Stimulated activated CD8-positive, alpha-beta memory T cell treated with anti-CD3 and anti-CD28 coated beads, Interleukin-15, amount 100 ng/mL, for 4 hours (primary cell): ENCODE results near the gene ENOX1.
"Not testable (repeated sequence)": the region's sequence is repeated elsewhere in the genome, so short reads cannot be mapped to it uniquely, and the experiment has no call there.

Experiments used
- DNase-seq, 2 donors: peaks; one replicate each; pipeline ENCODE4 v3.0.0-alpha.2; 2020; ENCODE audit warnings: low read depth in 2 of 2

Gene ENOX1

GRCh38 chr13:43357564-43357963 is 429.2 kb downstream of the ENOX1 start:
- no peak for DNase-seq

GRCh38 chr13:43356567-43356966 is 430.2 kb downstream of the ENOX1 start:
- no peak for DNase-seq

DNA sequence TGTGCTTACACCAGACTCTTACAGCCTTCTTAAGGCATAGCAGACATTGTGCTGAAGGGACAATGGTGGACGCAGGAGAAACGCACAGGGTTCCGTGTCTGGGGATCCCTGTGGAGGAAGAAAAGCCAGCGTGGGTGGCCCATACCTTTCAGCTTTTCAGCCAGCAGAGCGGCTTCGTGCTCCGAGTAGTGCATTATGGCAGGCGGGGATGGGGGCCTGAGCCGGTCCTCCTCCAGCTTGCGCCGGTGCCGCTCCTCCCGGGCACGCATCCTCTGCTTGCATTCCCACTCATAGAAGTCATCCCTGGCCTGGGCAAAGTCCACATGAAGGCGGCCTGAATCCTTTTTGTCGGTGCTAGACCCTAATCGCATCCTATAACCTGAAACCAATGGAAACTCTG is 431.0 kb downstream of the ENOX1 start:
- no peak for DNase-seq

DNA sequence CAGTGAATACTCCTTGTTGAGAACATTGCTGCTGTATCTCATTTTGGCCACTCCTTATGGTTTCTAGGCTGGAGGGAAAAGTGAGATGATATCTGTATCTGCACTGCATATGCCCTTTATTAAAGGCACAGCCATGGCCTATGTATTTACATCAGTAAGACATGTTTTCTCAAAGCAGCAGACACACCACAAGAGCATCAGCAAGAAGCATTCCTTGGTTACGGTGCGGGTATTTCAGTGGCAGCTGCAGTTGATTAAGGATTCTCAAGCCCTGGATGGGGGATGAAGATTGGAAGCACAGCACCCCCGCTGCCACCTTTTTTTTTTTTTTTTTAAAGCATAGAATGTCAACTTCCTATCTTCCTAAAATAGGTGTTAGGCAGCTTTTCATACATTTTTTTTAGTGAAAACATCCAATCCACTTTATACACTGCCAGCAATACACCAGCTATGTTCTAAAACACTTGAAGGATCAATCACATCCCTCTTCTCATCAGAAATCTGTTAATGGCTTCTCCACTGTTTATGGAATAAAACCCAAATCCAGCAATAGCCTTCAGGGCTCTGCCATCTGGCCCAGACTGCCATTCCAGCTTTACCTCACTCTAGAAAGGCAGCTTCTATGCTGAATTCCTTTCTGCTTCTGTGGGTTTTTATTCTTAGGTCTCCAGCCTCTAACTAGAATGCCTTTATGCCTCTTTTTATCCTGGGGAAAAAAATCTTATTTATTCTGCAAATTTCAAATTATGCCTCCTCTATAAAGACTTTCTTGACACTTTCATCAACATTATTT is 432.4 kb downstream of the ENOX1 start:
- no peak for DNase-seq

DNA sequence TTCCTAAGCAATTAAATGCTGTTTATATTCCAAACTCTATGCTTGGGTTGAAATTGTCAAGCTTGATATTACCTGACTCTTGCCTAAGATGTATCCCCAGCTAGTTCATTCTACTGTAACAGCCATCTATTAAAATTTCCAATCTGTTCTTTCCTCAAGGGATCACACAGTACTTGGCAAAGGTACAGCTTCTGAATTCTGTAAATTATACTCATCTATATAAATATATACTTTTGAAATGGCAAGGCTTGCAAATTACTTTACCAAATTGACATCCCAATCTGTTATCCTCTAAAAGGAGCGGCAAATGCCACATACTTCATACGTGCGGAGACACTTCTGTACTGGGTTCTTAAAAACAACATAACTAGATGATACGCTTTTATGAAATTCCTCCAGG is 433.1 kb downstream of the ENOX1 start:
- no peak for DNase-seq

DNA sequence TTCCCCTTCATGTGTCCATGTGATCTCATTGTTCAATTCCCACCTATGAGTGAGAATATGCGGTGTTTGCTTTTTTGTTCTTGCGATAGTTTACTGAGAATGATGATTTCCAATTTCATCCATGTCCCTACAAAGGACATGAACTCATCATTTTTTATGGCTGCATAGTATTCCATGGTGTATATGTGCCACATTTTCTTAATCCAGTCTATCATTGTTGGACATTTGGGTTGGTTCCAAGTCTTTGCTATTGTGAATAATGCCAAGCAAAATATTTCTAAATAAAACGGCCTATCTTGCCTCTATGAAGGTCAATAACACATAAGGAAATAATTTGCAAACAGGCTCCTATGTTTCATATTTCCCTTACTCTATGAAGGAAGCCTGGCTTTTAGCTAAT is 435.2 kb downstream of the ENOX1 start:
- not testable (repeated sequence) for DNase-seq

DNA sequence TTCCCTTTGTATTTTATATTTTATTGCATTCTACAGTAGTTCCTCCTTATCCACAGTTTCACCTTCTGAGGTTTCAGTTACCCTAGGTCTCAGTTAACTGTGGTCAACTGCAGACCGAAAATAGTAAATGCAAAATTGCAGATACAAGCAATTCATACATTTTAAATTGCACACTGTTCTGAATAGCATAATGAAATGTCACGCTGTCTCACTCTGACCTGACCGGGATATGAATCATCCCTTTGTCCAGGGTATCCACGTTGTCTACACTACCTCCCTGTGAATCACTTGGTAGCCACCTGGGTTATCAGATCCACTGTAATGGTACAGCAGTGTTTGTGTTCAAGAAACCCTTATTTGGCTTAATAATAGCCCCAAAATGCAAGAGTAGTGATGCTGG is 438.4 kb downstream of the ENOX1 start:
- no peak for DNase-seq

DNA sequence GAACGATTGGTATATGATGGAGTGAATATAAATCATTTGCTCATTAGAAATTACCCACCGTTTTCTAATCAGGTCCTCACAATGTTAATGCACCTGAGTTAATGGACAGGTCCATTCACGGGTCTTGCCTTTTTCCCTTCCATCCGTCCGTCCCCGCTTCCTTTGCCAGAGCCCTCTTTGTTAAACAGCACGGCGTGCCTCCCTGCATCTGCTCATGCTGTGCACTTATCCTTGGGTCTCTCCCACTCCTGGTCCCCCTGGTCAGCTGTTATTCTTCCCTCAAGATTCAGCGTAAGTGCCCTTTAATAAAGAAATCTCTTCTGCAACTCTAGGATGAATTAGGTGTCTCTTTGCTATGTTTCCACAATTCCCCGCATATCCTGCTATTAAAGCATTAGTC is 438.9 kb downstream of the ENOX1 start:
- no peak for DNase-seq

GRCh38 chr13:43346427-43346826 is 440.3 kb downstream of the ENOX1 start:
- DNase-seq: no peak

DNA sequence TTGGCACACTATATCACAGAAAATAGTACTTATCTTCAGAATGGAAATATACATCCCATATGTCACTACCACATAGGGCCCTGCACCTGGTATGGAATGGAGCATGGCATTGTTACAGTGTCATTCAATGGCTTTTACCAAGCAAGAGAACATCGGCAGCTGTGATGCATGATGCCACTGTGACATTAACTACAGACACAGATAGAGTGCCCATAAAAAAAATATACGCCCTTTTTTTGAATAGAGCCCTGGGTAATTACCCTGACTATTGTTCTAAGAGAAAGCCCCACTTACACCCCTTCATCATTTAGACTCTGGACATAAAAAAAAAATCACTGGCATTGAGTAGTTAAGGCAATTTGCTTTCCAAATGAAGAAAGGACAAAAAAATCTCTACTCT is 443.1 kb downstream of the ENOX1 start:
- no peak for DNase-seq

DNA sequence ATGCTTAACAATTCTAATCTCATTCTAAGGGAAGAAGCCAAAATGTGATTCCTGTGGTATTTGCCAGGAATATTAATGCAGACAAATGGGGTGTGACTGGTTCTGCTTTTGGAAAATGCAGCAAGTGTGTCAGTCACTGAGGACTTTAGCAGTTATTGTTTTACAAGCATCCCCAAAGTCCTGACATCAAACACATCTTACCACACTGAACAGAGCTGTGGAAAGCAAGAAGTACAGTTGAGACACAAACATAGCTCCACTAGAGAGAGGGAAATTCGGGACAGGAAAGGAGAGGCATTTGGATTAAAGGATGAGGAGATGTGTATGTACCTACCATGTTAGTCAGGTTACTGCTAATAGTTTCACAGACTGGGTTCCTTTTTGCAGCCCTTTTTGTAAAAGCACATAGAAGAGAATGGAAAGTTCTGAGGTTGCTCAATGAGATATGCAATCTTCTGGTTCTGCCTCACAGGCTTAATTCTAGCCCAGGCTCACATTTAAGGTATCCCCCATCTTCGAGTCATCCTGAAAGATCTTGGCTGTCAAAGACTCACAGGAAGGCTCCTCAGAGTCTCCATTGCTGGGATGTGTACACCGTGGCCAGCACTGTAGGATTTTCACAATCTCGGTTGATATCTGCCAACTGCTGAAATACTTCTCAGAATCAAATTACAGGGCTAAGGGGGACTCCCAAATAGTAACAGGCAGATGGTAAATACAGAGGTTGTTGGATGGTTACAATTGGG is 446.8 kb downstream of the ENOX1 start:
- no peak for DNase-seq

- no peak for DNase-seq
Measured at GRCh38 chr13:43339145-43339804, 447.5 kb downstream of the ENOX1 start.

- no peak for DNase-seq
Measured at GRCh38 chr13:43335764-43336163, 451.0 kb downstream of the ENOX1 start.

GRCh38 chr13:43333176-43333575 is 453.6 kb downstream of the ENOX1 start:
- no peak for DNase-seq

GRCh38 chr13:43331672-43332071 is 455.1 kb downstream of the ENOX1 start:
- no peak for DNase-seq

DNA sequence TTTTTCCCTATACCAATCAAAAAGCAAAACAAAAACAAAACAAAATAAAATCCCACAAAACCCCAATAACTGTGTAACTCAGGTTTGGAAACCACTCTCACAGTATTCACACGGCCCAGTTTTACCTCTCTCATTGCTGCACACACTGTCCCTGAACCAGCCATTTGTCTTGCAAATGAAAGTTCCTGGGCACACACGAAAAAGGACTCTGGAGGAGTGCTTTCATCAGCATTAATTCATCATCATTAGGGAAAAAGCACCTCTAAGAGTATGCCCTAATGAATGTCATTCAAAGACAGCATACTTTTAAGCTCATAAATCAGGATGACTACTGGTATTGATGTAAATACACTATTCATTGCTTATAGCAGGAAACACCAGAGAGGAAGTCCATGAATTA is 457.1 kb downstream of the ENOX1 start:
- DNase-seq: no peak

GRCh38 chr13:43328907-43329306 is 457.9 kb downstream of the ENOX1 start:
- DNase-seq: no peak

DNA sequence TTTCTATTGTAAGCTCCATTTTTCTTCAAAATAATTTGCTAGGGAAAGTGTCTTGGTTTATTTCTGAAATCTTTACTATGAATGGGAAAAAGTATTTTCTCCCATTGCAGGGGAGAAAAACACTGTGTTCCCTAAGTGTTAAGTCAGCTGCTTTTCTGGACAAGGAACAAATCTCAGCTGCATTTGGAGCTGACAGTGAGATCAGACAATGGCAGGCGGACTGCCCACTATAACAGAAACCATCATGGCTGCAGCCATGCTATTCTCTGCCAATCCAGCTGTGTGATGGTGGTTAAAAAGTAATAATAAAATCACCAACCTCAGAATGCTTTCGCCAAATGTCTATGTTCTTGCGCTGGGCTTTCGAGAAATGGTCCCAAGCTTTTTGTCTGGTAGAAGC is 460.7 kb downstream of the ENOX1 start:
- no peak for DNase-seq

DNA sequence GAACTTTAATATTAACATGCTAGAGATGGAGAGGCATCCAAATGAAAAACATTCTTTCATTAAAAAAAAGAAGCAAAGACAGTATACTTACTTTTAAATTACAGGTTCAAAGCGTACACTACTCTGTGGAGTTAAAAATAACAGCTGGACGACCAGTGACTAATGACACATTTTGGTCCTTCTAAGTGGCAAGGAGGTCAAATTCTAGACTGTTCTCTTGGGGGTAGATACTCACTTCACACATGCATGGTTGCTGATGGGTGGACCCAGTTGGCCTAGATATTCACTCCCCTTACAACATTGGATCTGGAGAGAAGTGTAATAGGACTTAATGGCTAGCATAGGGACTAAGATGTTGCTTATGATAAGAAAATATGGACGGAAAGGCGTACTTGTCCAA is 461.1 kb downstream of the ENOX1 start:
- no peak for DNase-seq

DNA sequence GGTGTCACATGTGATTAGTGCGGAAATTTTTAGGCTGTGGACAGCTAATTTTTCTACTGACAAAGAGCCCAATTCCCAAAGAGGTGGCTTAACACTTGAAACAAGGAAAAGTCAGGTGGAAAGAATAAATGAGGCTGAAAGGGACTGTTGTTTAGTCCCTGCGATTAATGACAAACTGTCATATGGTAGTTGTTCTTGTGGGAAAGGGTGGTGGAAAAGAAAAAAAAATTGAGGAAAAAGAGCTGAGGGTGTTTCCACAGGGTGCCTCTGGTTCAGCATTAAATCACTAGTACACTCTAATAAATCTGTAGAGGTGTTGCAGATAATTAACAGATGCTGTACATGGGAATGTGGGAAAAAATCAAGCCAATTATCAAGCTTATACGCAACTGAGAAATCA is 462.6 kb downstream of the ENOX1 start:
- DNase-seq: no peak

GRCh38 chr13:43319617-43320444 is 466.9 kb downstream of the ENOX1 start:
- no peak for DNase-seq

DNA sequence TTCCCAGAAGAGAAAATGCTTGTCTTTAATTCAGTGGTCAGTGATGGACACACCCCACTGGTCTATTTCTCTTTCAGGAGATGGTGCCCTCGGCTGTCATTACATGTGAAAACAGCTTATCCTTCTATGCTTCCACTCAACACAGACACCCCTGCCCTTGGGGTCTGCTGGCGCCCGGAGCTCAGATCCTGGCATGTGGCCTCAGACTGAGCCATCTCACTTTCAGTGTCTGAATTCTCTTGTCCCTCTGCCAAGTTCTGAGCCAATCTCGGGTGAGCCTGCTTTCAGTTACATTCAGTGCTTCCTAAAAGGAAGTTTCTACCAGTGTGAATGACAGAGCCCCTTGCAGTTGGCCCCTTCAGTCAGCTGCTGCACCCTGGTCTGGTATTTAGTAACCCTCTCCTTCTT is 469.8 kb downstream of the ENOX1 start:
- DNase-seq: no peak
